Measurements from ENCODE around the gene LRMDA. TPM values are rescaled to one million over a fixed set of nuclear protein-coding genes. Genes with fewer than 3 reads are reported as not detected.

Gene LRMDA
- total RNA-seq, 2 donors from 2014 or later, result 9.6 to 12.6 TPM

GRCh38 chr10:75565286-75566251, 134.1 kb downstream of the LRMDA start:
- Histone ChIP-seq H3K4me3 (no peak overlapping the region), H3K36me3 (no peaks in the 10 kb centered on the region), H3K27me3 (replicated peaks; ENCODE audit: insufficient read depth) (no peaks in the 10 kb centered on the region), H3K9me3 (no peaks in the 10 kb centered on the region), H3K27ac (no peak overlapping the region), H3K4me1 (replicated peaks) (no peaks in the 10 kb centered on the region)
- TF ChIP-seq CTCF (IDR thresholded peaks at IDR 0.05) (no peak), POLR2AphosphoS5 (IDR thresholded peaks at IDR 0.05) (no peak), POLR2A (IDR thresholded peaks at IDR 0.05) (no peak)
- no peak for DNase-seq (ENCODE audit: low spot score)
- 67% methylated on average over 5 of the region's 5 CpGs for WGBS
- intact Hi-C loops (cut with DNase I), result no loop called here

GRCh38 chr10:75568450-75569130, 137.2 kb downstream of the LRMDA start:
- DNase-seq (ENCODE audit: low spot score), result no peak
- H3K36me3 ChIP-seq, result no peaks in the 10 kb centered on the region
- H3K27me3 ChIP-seq (replicated peaks; ENCODE audit: insufficient read depth), result no peaks in the 10 kb centered on the region
- WGBS, result 84% methylated on average over 1 of the region's 1 CpG
- no peak for TF ChIP-seq CTCF (IDR thresholded peaks at IDR 0.05)
- TF ChIP-seq POLR2AphosphoS5 (IDR thresholded peaks at IDR 0.05), result no peak
- no peak for TF ChIP-seq POLR2A (IDR thresholded peaks at IDR 0.05)
- intact Hi-C loops (cut with DNase I), result no loop called here
- no peaks in the 10 kb centered on the region for H3K9me3 ChIP-seq
- no peaks in the 10 kb centered on the region for H3K4me1 ChIP-seq (replicated peaks)
- H3K4me3 ChIP-seq, result no peak overlapping the region
- H3K27ac ChIP-seq, result no peak overlapping the region

GRCh38 chr10:75569506-75569905, 138.1 kb downstream of the LRMDA start:
- intact Hi-C loops (cut with DNase I), result no loop called here
- Histone ChIP-seq H3K36me3 (no peaks in the 10 kb centered on the region), H3K27ac (no peak overlapping the region), H3K4me1 (replicated peaks) (no peaks in the 10 kb centered on the region), H3K4me3 (no peak overlapping the region), H3K9me3 (no peaks in the 10 kb centered on the region), H3K27me3 (replicated peaks; ENCODE audit: insufficient read depth) (no peaks in the 10 kb centered on the region)
- WGBS, result 12% methylated on average over 1 of the region's 1 CpG
- no peak for DNase-seq (ENCODE audit: low spot score)
- TF ChIP-seq POLR2A (IDR thresholded peaks at IDR 0.05) (no peak), CTCF (IDR thresholded peaks at IDR 0.05) (no peak), POLR2AphosphoS5 (IDR thresholded peaks at IDR 0.05) (no peak)

- no peaks in the 10 kb centered on the region for H3K27me3 ChIP-seq (replicated peaks; ENCODE audit: insufficient read depth)
- no peak for DNase-seq (ENCODE audit: low spot score)
- TF ChIP-seq POLR2AphosphoS5 (IDR thresholded peaks at IDR 0.05), result no peak
- no peak for TF ChIP-seq POLR2A (IDR thresholded peaks at IDR 0.05)
- TF ChIP-seq CTCF (IDR thresholded peaks at IDR 0.05), result no peak
- intact Hi-C loops (cut with DNase I), result no loop called here
- H3K27ac ChIP-seq, result no peak overlapping the region
- no peaks in the 10 kb centered on the region for H3K4me1 ChIP-seq (replicated peaks)
- 91% methylated on average over 2 of the region's 2 CpGs for WGBS
- no peaks in the 10 kb centered on the region for H3K9me3 ChIP-seq
- no peaks in the 10 kb centered on the region for H3K36me3 ChIP-seq
- no peak overlapping the region for H3K4me3 ChIP-seq
These were observed 141.1 kb downstream of the LRMDA start for GRCh38 chr10:75572478-75572877.
